Progenitor cell of endocrine pancreas (in vitro differentiated cells): Measurements from ENCODE around the gene TMEM132D. TPM values are rescaled to one million over a fixed set of nuclear protein-coding genes. Genes with fewer than 3 reads are reported as not detected.

Source experiments
- DNase-seq: peaks from one replicate; pipeline ENCODE4 v3.0.0; 2021; ENCODE audit warnings: low spot score; ENCODE audit not compliant: unreplicated experiment
- H3K27ac Mint-ChIP-seq: 2 replicates; pipeline ENCODE4 v1.8.0; 2021; ENCODE audit warnings: mild to moderate bottlenecking, moderate library complexity, mixed read lengths
- H3K27me3 Mint-ChIP-seq: 2 replicates; pipeline ENCODE4 v1.8.0; 2021; ENCODE audit warnings: mixed read lengths
- H3K36me3 Mint-ChIP-seq: 2 replicates; pipeline ENCODE4 v1.8.0; 2022; ENCODE audit warnings: mixed read lengths; ENCODE audit not compliant: insufficient read depth
- H3K4me1 Mint-ChIP-seq: 2 replicates; pipeline ENCODE4 v1.8.0; 2021; ENCODE audit warnings: low read depth, mixed read lengths
- H3K4me3 Mint-ChIP-seq: 2 replicates; pipeline ENCODE4 v1.8.0; 2021; ENCODE audit warnings: low read depth, mild to moderate bottlenecking, moderate library complexity, mixed read lengths
- H3K9me3 Mint-ChIP-seq: 2 replicates; pipeline ENCODE4 v1.8.0; 2021; ENCODE audit warnings: low read depth, mixed read lengths
- total RNA-seq: library from RNA; stranded (reverse); gene quantifications from 2 replicates; pipeline ENCODE4 v1.2.1, GENCODE V29; 2021
- TF ChIP-seq, protein P1 (sequence below): fragments of 200-600 bp; sonication (generic); IDR thresholded peaks from one replicate; pipeline ENCODE4 v1.5.0; 2021; ENCODE audit warnings: antibody characterized with exemption, mild to moderate bottlenecking; ENCODE audit not compliant: unreplicated experiment

TMEM132D gene
- total RNA-seq, 1 donor from 2014 or later, result 0.46 TPM

DNA sequence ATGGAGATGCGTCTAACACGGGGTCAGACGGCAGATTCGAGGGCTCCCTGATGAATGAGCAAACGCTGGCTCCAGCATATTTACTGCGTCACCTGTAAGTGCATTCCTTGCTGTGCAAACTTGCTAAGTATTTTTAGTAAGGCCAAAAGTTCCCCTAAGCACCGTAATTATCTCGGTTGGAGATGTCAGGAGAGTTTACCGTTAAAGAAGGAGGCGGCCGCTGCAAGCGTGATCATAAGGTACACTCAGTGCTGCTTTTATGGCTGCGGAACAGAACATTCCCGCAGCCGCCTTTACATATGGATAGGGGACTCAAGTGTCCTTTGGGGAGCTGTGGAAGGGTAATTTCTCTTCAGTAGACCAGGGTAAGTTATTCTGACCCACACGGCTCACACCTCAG lies 875.0 kb downstream of the TMEM132D start:
- Mint-ChIP-seq H3K4me3 (no peak overlapping the region), H3K27me3 (peaks cover 24% of the 10 kb centered on the region), H3K36me3 (no peaks in the 10 kb centered on the region), H3K4me1 (no peaks in the 10 kb centered on the region), H3K27ac (no peak overlapping the region), H3K9me3 (peaks cover 3% of the 10 kb centered on the region)
- no peak for DNase-seq
- TF ChIP-seq, protein P1, sequence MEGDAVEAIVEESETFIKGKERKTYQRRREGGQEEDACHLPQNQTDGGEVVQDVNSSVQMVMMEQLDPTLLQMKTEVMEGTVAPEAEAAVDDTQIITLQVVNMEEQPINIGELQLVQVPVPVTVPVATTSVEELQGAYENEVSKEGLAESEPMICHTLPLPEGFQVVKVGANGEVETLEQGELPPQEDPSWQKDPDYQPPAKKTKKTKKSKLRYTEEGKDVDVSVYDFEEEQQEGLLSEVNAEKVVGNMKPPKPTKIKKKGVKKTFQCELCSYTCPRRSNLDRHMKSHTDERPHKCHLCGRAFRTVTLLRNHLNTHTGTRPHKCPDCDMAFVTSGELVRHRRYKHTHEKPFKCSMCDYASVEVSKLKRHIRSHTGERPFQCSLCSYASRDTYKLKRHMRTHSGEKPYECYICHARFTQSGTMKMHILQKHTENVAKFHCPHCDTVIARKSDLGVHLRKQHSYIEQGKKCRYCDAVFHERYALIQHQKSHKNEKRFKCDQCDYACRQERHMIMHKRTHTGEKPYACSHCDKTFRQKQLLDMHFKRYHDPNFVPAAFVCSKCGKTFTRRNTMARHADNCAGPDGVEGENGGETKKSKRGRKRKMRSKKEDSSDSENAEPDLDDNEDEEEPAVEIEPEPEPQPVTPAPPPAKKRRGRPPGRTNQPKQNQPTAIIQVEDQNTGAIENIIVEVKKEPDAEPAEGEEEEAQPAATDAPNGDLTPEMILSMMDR, result no peak

DNA sequence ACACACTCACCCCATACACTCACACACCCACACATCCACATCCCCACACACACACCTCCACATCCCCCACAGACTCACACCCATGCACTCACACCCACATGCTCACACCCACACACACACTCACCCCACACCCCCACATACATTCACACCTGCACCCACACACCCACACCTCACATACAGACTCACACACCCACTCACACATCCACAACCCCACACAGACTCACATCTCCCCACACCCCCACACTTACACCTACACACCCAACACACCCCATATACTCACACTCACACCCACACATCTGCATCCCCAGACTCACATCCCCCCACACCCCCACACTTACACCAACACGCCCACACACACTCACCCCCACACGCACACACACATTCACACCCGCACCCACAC lies 878.8 kb downstream of the TMEM132D start:
- H3K9me3 Mint-ChIP-seq, result peaks cover 3% of the 10 kb centered on the region
- no peaks in the 10 kb centered on the region for H3K4me1 Mint-ChIP-seq
- H3K27ac Mint-ChIP-seq, result no peak overlapping the region
- H3K27me3 Mint-ChIP-seq, result peaks cover 13% of the 10 kb centered on the region
- no peak for DNase-seq
- TF ChIP-seq, protein P1, result no peak
- no peak overlapping the region for H3K4me3 Mint-ChIP-seq
- no peaks in the 10 kb centered on the region for H3K36me3 Mint-ChIP-seq
